Fibroblast of lung (primary cell): ENCODE data around the gene OR6K6.

Experiments
- EZH2 ChIP-seq: IDR thresholded peaks from 2 replicates; pipeline ENCODE4 v1.5.1; 2012; ENCODE audit warnings: low read length, control low read depth, mild to moderate bottlenecking; ENCODE audit errors: missing control alignments
- TF ChIP-seq, protein P1 (sequence below), 2 donors: IDR thresholded peaks in 1 of 2; conservative IDR thresholded peaks in 1 of 2; 1 replicate in 1 of 2; 2 replicates in 1 of 2; pipeline ENCODE4 v1.5.1; 2011 to 2012; ENCODE audit warnings: low read length in 2 of 2, control low read depth in 1 of 2, inconsistent platforms in 1 of 2, low read depth in 1 of 2, mild to moderate bottlenecking in 1 of 2

DNA sequence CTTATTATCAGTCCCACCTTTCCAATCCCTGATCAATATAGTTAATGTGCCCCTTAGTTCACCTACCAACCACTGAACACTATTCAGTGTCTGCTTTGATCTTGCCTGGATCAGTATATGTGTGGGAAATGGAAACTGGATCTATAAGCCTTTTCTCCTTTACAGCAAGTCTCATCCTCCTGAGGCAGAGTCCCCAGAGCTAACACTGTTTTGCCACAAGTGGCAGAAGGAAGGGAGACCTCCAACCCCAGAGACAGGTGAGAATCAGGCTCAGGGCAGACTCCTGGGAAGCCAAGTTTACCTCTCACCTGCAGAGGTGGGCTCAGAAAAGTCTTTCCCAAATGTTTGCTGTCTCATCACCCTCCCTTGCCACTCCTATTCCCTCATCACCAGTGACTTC, 26.6 kb downstream of the OR6K6 start, which contains the start of gene OR6N2:
- TF ChIP-seq, protein P1, sequence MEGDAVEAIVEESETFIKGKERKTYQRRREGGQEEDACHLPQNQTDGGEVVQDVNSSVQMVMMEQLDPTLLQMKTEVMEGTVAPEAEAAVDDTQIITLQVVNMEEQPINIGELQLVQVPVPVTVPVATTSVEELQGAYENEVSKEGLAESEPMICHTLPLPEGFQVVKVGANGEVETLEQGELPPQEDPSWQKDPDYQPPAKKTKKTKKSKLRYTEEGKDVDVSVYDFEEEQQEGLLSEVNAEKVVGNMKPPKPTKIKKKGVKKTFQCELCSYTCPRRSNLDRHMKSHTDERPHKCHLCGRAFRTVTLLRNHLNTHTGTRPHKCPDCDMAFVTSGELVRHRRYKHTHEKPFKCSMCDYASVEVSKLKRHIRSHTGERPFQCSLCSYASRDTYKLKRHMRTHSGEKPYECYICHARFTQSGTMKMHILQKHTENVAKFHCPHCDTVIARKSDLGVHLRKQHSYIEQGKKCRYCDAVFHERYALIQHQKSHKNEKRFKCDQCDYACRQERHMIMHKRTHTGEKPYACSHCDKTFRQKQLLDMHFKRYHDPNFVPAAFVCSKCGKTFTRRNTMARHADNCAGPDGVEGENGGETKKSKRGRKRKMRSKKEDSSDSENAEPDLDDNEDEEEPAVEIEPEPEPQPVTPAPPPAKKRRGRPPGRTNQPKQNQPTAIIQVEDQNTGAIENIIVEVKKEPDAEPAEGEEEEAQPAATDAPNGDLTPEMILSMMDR (conservative IDR thresholded peaks at IDR 0.05 in 1 of 2, IDR thresholded peaks at IDR 0.05 in 1 of 2; ENCODE audit: low read depth in 1 of 2, low read length in 2 of 2) = no peak
- no peak for TF ChIP-seq EZH2
